IMR-90 (cell line): ENCODE data around the gene TMEM117. TPM values are rescaled to one million over a fixed set of nuclear protein-coding genes. Genes with fewer than 3 reads are reported as not detected.

Experiments
- ATAC-seq: fragments of 200-7000 bp; cut with Tn5 transposase; 2 replicates; pipeline ENCODE4 v1.9.1; 2020; ENCODE audit warnings: low read depth, mild to moderate bottlenecking, moderate library complexity
- BruUV-seq: library from RNA; stranded (reverse); fragments of 400-500 nt; replicated peaks from 2 replicates; lab custom pipeline; 2021; lab: Mats Ljungman, UMichigan
- CTCF ChIA-PET: fragments of 300-600 bp; formaldehyde crosslinking; extraction: SDS; loops from one replicate; lab custom pipeline; 2021; ENCODE audit warnings: antibody characterized with exemption; lab: Yijun Ruan, JAX
- POLR2A ChIA-PET: fragments of 300-600 bp; sonication (Branson Sonifier 250); formaldehyde crosslinking; loops from one replicate; lab custom pipeline; 2022; ENCODE audit warnings: antibody characterized with exemption; ENCODE audit not compliant: unreplicated experiment; lab: Charles Lee
- DNase-seq: peaks from one replicate; pipeline ENCODE4 v3.0.0; 2013
- H2AFZ ChIP-seq: replicated peaks from 2 replicates; pipeline ENCODE3; 2013; ENCODE audit warnings: low read length, mild to moderate bottlenecking; ENCODE audit not compliant: poor library complexity
- H2AK5ac ChIP-seq: 2 replicates; pipeline ENCODE4 v1.6.1; 2013; ENCODE audit warnings: low read depth, low read length, inconsistent platforms
- H2AK9ac ChIP-seq: replicated peaks from 2 replicates; pipeline ENCODE3; 2013; ENCODE audit warnings: mild to moderate bottlenecking, low read depth, low read length, moderate library complexity; ENCODE audit not compliant: poor library complexity
- H2BK120ac ChIP-seq: 2 replicates; pipeline ENCODE4 v1.6.1; 2013; ENCODE audit warnings: low read depth, low read length, inconsistent platforms
- H2BK15ac ChIP-seq: 3 replicates; pipeline ENCODE4 v1.6.1; 2013; ENCODE audit warnings: low read depth, low read length, inconsistent platforms
- H2BK20ac ChIP-seq: 2 replicates; pipeline ENCODE4 v1.6.1; 2013; ENCODE audit warnings: low read depth, mild to moderate bottlenecking, inconsistent platforms, low read length, moderate library complexity
- H2BK5ac ChIP-seq: 2 replicates; pipeline ENCODE4 v1.6.1; 2013; ENCODE audit warnings: mild to moderate bottlenecking, low read depth, low read length, inconsistent platforms; ENCODE audit not compliant: poor library complexity, severe bottlenecking
- H3K14ac ChIP-seq: replicated peaks from 2 replicates; pipeline ENCODE4 v1.6.1; 2013; ENCODE audit warnings: low read depth, low read length, inconsistent platforms
- H3K18ac ChIP-seq: 2 replicates; pipeline ENCODE4 v1.6.1; 2013; ENCODE audit warnings: low read depth, low read length, control low read depth
- H3K23ac ChIP-seq: 2 replicates; pipeline ENCODE4 v1.6.1; 2013; ENCODE audit warnings: low read depth, low read length, inconsistent platforms
- H3K27ac ChIP-seq: 2 replicates; pipeline ENCODE4 v1.5.1; 2013; ENCODE audit warnings: mild to moderate bottlenecking, control low read depth, low read length; ENCODE audit not compliant: insufficient read depth
- H3K27me3 ChIP-seq: 2 replicates; pipeline ENCODE4 v1.6.1; 2013; ENCODE audit warnings: low read length; ENCODE audit not compliant: control insufficient read depth, insufficient read depth
- H3K36me3 ChIP-seq: 2 replicates; pipeline ENCODE4 v1.6.1; 2013; ENCODE audit warnings: low read length, mixed read lengths; ENCODE audit not compliant: control insufficient read depth, insufficient read depth
- H3K4ac ChIP-seq: 2 replicates; pipeline ENCODE4 v1.6.1; 2013; ENCODE audit warnings: low read depth, low read length, inconsistent platforms
- H3K4me1 ChIP-seq: 2 replicates; pipeline ENCODE4 v1.6.1; 2013; ENCODE audit warnings: low read length, mixed read lengths; ENCODE audit not compliant: control insufficient read depth, insufficient read depth
- H3K4me2 ChIP-seq: 2 replicates; pipeline ENCODE4 v1.6.1; 2013; ENCODE audit warnings: low read depth, mild to moderate bottlenecking, control low read depth, low read length, moderate library complexity
- H3K4me3 ChIP-seq: 2 replicates; pipeline ENCODE4 v1.5.1; 2013; ENCODE audit warnings: low read depth, mild to moderate bottlenecking, control low read depth, low read length, moderate library complexity; ENCODE audit not compliant: insufficient read depth
- H3K56ac ChIP-seq: 2 replicates; pipeline ENCODE4 v1.6.1; 2013; ENCODE audit warnings: low read length, inconsistent platforms; ENCODE audit not compliant: insufficient read depth; ENCODE audit errors: extremely low read depth
- H3K79me1 ChIP-seq, 2 experiments: 2 replicates each; pipeline ENCODE4 v1.6.1; 2013; ENCODE audit warnings: low read length in 2 of 2, inconsistent platforms in 1 of 2, low read depth in 1 of 2
- H3K9ac ChIP-seq: 2 replicates; pipeline ENCODE4 v1.6.1; 2013; ENCODE audit warnings: low read depth, low read length, control low read depth
- H3K9me1 ChIP-seq: 2 replicates; pipeline ENCODE4 v1.6.1; 2013; ENCODE audit warnings: low read length, inconsistent platforms; ENCODE audit not compliant: insufficient read depth
- H3K9me3 ChIP-seq: 2 replicates; pipeline ENCODE4 v1.6.1; 2013; ENCODE audit warnings: low read length; ENCODE audit not compliant: control insufficient read depth, insufficient read depth
- H4K20me1 ChIP-seq: 2 replicates; pipeline ENCODE4 v1.6.1; 2013; ENCODE audit warnings: low read length, inconsistent platforms; ENCODE audit not compliant: insufficient read depth
- H4K5ac ChIP-seq: 2 replicates; pipeline ENCODE4 v1.6.1; 2013; ENCODE audit warnings: mild to moderate bottlenecking, low read depth, low read length, control low read depth
- H4K8ac ChIP-seq, 2 experiments: 2 replicates each; pipeline ENCODE4 v1.6.1; 2013; ENCODE audit warnings: low read depth in 2 of 2, low read length in 2 of 2, control low read depth in 1 of 2, inconsistent platforms in 1 of 2
- H4K91ac ChIP-seq: 2 replicates; pipeline ENCODE4 v1.6.1; 2013; ENCODE audit warnings: low read depth, low read length, inconsistent platforms; ENCODE audit not compliant: insufficient read depth
- dilution Hi-C: fragments of 300-500 bp; cut with HindIII; formaldehyde crosslinking; loops from one replicate; pipeline ENCODE4 v1.14.3; 2018; ENCODE audit warnings: low sequenced_read_pairs; ENCODE audit not compliant: unreplicated experiment
- in situ Hi-C: fragments of 300-500 bp; cut with MboI; formaldehyde crosslinking; loops from 3 replicates; pipeline ENCODE4 v1.14.3; 2019; ENCODE audit warnings: low sequenced_read_pairs, inconsistent platforms, mixed read lengths
- intact Hi-C: fragments of 100-400 bp; cut with micrococcal nuclease; formaldehyde crosslinking; loops from 2 replicates; pipeline ENCODE4 v1.10.0; 2022
- polyA plus RNA-seq, 3 experiments: library from polyadenylated mRNA; depleted of rRNA; stranded (reverse); fragments of >200 nt; gene quantifications; 2 replicates each; pipeline ENCODE4 v1.2.3, GENCODE V29; 2012; ENCODE audit warnings: low replicate concordance in 1 of 3
- total RNA-seq: library from RNA; depleted of rRNA; stranded (reverse); fragments of >200 nt; gene quantifications from 2 replicates; pipeline ENCODE4 v1.2.3, GENCODE V29; 2012
- TF ChIP-seq, protein P1 (sequence below): conservative IDR thresholded peaks from 2 replicates; pipeline ENCODE4 v1.5.1; 2012; ENCODE audit warnings: mild to moderate bottlenecking, low read depth, low read length, improper control_type of control experiment

The TMEM117 gene
- total and polyA plus RNA-seq, 2 of the 4 experiments (the other 2 are of a cell fraction): 8.7 to 21.0 TPM

DNA sequence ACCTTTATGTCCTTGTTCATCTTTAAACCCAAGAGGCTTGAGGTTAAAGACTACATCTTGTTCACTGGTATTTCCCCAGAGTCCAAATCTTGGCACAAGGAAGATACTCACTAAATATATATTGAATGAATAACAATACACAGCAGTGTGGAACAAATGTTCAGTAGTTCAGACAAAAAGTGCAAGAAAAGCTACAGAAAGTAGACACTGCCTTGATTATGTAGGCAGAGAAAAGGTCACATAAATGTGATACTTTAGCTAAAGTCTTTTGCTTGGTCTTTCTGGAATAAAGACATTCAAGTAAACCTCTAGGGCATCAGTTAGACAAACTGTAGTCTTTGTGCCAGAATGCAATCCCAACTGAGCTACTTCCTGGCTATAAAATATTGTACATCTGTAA is 157.0 kb downstream of the TMEM117 start:
- Histone ChIP-seq H3K4me1 (0 out of 2 replicates have a peak, but pooled peaks cover 1% of the 10 kb centered on the region), H4K91ac (no peak overlapping the region), H3K27me3 (no peaks in the 10 kb centered on the region), H2BK20ac (no peak overlapping the region), H2BK15ac (no peak overlapping the region), H2BK120ac (no peak overlapping the region), H3K27ac (no peak overlapping the region), H2BK5ac (no peak overlapping the region), H3K36me3 (no peaks in the 10 kb centered on the region), H4K20me1 (no peaks in the 10 kb centered on the region), H3K4me3 (no peak overlapping the region), H3K79me1 (no peaks in the 10 kb centered on the region; a peak in 1 of 4 replicates), H3K18ac (no peak overlapping the region), H3K4me2 (no peak overlapping the region), H3K4ac (no peak overlapping the region), H3K9ac (no peak overlapping the region), H3K23ac (no peak overlapping the region), H3K56ac (no peak overlapping the region), H3K14ac (no peak overlapping the region), H3K9me3 (no peaks in the 10 kb centered on the region), H4K8ac (no peak overlapping the region), H3K9me1 (peaks cover 3% of the 10 kb centered on the region; the same call in 1 of the 2 replicates), H2AK5ac (no peak overlapping the region), H4K5ac (no peak overlapping the region), H2AFZ (no peak overlapping the region), H2AK9ac (no peak overlapping the region)
- DNase-seq (no peak), ATAC-seq (no peak)
- dilution Hi-C loops: no loop called here
- POLR2A ChIA-PET: no interaction called here
- intact Hi-C loops: no loop called here
- CTCF ChIA-PET: interaction anchor here (0.5 kb wide), 1 partner anchor 159 kb away, joined by 4 read pairs; no protein-coding TSS in a partner anchor
- BruUV-seq: no TSS peak
- in situ Hi-C loops: no loop called here
- TF ChIP-seq, protein P1, sequence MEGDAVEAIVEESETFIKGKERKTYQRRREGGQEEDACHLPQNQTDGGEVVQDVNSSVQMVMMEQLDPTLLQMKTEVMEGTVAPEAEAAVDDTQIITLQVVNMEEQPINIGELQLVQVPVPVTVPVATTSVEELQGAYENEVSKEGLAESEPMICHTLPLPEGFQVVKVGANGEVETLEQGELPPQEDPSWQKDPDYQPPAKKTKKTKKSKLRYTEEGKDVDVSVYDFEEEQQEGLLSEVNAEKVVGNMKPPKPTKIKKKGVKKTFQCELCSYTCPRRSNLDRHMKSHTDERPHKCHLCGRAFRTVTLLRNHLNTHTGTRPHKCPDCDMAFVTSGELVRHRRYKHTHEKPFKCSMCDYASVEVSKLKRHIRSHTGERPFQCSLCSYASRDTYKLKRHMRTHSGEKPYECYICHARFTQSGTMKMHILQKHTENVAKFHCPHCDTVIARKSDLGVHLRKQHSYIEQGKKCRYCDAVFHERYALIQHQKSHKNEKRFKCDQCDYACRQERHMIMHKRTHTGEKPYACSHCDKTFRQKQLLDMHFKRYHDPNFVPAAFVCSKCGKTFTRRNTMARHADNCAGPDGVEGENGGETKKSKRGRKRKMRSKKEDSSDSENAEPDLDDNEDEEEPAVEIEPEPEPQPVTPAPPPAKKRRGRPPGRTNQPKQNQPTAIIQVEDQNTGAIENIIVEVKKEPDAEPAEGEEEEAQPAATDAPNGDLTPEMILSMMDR: no peak
